Kidney glomerular epithelial cell (primary cell): ENCODE results near the gene ANKRD61.
"Not testable (repeated sequence)": the region's sequence is repeated elsewhere in the genome, so short reads cannot be mapped to it uniquely, and the experiment has no call there.

Source experiments
- DNase-seq: peaks from one replicate; lab custom pipeline; 2025; lab: John Stamatoyannopoulos, UW

ANKRD61 gene

DNA sequence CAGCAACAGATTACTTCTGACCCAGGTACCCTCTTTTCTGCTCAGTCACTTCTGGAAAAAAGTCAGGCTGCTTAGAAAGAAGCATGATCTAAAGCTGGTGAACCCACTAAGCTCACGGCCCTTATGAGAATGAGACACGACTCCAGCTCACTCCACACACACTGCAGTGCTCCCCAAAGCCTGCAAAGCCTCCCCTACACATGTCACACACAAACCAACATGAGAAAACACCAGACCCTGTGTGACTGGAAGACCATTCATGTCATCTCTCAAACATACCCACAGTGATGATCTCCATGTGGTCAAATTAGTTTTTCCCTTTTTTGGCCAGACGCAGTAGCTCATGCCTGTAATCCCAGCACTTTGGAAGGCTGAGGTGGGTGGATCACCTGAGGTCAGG is 391 bp downstream of the ANKRD61 start:
- DNase-seq, result no peak

DNA sequence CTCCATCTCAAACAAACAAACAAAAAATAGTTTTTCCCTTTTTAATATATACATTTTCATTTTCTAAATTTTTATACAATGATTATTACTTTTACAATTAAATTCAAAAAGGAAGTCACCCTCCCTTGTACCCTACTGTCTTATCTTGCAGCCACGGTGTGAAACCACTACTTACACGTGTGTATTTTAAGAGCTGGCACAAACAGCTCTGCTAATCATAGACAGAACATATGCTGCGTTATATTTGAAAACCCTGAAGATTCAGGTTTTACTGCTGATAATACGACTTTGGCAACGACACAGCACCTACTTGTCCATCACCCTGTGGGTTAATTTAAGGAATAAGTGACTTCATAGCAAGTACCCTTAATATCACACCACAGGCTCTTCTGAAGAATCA is 991 bp downstream of the ANKRD61 start:
- DNase-seq, result no peak

DNA sequence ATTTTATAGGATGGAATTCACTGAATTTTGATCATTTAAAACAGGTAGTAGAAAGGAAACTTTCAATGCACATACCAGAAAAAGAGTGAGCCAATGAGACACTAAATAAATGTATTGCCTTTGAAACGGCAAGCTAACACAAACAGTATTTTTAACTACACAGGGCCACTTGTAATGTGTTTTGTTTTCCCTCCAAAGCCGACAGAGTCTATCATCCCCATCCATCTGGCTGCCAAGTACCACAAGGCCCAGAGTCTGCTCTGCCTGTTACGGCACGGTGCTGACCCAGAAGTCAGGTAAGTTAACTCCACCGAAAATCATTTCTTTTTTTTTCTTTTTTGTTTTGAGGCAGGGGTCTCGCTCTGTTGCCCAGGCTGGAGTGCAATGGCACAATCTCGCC is 1.5 kb downstream of the ANKRD61 start:
- no peak for DNase-seq

DNA sequence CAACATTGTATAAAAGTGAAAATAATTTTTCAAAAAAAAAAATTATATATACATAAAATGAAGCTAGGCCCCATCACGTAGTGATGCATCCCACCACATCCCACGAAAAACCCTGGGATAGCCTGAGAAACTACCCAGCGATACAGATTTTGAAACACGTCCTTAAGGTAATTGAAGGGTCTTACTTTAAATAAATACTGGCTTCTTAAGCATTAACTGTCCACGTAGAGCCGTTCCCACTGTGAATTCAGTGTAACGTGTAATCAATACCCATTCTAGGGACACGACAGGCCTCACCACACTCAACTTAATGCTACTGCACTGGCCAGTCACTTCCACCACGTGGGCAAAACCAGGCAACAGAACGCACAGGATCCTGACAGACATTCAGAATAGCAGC is 4.0 kb downstream of the ANKRD61 start:
- no peak for DNase-seq

- no peak for DNase-seq
These were observed 4.5 kb downstream of the ANKRD61 start for GRCh38 chr7:6035686-6036085.

GRCh38 chr7:6049780-6050179 is 18.6 kb downstream of the ANKRD61 start:
- no peak for DNase-seq

GRCh38 chr7:6051185-6051584 is 20.0 kb downstream of the ANKRD61 start:
- not testable (repeated sequence) for DNase-seq

- DNase-seq, result no peak
These were observed 25.4 kb downstream of the ANKRD61 start for GRCh38 chr7:6056616-6057015.

GRCh38 chr7:6057316-6058129 is 26.3 kb downstream of the ANKRD61 start:
- no peak for DNase-seq

- DNase-seq, result not testable (repeated sequence)
These were observed 28.8 kb downstream of the ANKRD61 start for GRCh38 chr7:6059941-6060340.

GRCh38 chr7:6071406-6071805 is 40.2 kb downstream of the ANKRD61 start:
- DNase-seq, result no peak

DNA sequence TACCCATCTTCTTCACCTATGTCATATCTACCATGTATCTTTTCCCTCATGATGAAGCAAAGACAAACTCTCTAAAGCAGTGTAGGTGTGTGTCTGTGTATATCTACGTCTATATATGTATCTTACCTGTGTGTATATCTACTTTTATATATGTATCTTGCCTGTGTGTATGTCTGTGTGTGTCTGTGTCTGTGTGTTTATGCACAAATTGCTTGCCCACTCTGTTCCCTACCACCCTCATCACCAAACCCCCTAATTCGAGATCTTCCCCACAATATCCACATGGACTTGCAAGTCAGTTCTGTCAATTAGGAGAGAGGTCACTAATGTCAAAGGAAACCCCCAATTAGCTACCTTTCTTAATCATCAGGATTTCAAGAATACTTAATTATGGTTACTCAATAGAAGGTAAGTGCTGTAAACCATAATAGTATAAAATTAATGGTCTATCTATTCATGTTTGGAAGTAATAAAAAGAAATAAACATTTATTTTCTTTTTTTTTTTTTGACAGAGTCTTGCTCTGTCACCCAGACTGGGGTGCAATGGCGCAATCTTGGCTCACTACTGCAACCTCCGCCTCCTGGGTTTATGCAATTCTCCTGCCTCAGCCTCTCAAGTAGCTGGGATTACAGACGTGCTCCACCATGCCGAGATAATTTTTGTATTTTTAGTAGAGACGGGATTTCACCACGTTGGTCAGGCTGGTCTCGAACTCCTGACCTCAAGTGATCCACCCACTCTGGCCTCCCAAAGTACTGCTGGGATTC is 43.6 kb downstream of the ANKRD61 start:
- no peak for DNase-seq

DNA sequence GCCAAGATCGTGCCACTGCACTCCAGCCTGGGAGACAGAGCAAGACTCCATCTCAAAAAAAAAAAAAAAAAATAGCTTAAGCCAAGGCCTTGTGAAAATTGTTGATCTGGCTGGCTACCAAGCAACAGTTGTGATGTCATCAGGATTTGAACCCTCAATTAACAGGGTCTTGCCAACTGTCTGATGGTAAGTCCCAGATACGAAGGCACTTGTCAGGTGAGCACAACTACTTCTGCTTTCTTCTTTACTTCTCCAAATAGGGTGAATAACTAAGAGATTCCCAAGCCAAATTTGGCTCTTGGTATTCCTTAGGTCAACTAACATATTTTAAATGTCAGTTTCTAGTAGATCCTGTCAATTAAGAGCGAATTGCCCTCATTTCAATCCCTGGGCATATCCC is 47.4 kb downstream of the ANKRD61 start:
- DNase-seq, result no peak

DNA sequence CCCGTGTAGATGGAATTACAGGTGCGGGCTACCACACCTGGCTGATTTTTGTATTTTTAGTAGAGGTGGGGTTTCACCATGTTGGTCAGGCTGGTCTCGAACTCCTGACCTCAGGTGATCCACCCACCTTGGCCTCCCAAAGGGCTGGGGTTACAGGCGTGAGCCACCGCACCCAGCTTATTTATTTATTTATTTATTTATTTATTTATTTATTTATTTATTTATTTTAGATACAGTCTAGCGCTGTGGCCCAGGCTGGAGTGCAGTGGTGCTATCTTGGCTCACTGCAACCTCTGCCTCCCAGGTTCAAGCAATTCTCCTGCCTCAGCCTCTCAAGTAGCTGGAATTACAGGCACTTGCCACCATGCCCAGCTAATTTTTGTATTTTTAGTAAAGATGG is 51.9 kb downstream of the ANKRD61 start:
- DNase-seq, result not testable (repeated sequence)
